Measurements from ENCODE around the gene CNGA1.
A peak's percentile ranks its signal among the peaks of the same experiment; 100 is the strongest.
"Not testable (repeated sequence)": the region's sequence is repeated elsewhere in the genome, so short reads cannot be mapped to it uniquely, and the experiment has no call there.

The CNGA1 gene

DNA sequence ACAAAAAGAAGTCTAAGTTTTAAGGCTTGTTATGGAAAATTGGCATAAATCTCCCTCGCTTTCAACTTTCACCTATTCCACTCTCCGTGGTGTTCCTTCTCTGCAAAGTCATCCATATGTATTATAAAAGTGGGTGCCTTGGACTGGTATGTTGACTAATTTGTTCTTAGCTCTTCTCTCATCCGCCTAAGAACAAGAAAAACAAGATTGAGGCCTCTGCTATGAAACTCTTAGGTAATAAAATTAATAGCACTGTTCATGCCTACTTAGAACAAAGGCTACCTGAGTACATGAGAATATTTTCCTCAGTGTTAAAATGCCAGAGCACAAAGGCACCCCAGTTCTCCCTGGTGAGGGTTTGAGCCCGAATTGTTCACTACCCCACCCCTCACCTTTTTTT, 1.3 kb downstream of the CNGA1 start:
- ATAC-seq (no peak), DNase-seq (no peak)
- H3K9me3 Mint-ChIP-seq, result peaks cover 0 to 8% of the 10 kb centered on the region in 2 donors
- peaks cover 30% of the 10 kb centered on the region for H3K4me1 Mint-ChIP-seq
- H3K27me3 Mint-ChIP-seq, result peaks cover 69% of the 10 kb centered on the region
- H3K4me3 Mint-ChIP-seq, result no peak overlapping the region
- no peak overlapping the region for H3K27ac Mint-ChIP-seq

DNA sequence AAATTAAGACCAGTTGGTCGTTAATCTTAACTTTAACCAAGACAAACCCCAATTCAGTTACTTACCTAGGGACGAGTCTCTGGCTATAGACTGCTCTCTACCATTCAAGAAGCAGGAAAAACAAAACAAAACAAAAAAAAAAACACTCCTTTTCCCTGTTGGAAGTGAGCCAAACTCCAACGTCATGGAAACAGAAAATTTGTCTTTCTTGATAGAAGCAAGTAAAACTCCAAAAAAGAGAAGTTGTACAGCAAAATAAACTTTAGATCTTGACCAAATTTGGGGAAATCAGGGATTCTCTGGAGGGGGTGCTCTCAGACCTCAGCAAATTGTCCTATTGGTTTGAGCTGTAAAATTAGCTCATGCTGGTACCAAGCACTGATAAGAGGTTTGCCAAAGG, 3.7 kb downstream of the CNGA1 start:
- DNase-seq, result no peak
- Mint-ChIP-seq H3K9me3 (peaks cover 0 to 8% of the 10 kb centered on the region in 2 donors), H3K4me3 (no peak overlapping the region), H3K27me3 (peaks cover 49% of the 10 kb centered on the region), H3K27ac (no peak overlapping the region), H3K4me1 (peaks cover 18% of the 10 kb centered on the region)
- no peak for ATAC-seq

DNA sequence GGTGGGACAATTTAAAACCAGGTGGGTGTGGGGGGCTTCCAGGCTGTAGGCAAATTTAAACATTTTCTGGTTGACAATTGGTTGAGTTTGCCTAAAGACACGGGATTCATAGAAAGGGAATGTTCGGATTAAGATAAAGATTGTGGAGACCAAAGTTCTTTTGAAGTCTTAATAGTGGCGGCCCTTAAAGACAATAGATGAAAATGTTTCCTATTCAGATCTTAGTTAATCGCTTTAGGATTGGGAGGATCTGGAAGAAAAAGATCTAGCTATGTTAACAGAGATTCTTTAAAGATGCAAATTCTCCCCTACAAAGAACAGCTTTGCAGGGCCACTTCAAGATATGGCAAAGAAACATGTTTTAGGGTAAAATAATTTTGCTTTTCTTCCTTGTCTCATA, 4.8 kb downstream of the CNGA1 start:
- H3K27me3 Mint-ChIP-seq, result peaks cover 42% of the 10 kb centered on the region
- ATAC-seq (no peak), DNase-seq (no peak)
- H3K4me3 Mint-ChIP-seq, result no peak overlapping the region
- peaks cover 0 to 8% of the 10 kb centered on the region in 2 donors for H3K9me3 Mint-ChIP-seq
- H3K4me1 Mint-ChIP-seq, result peaks cover 9% of the 10 kb centered on the region
- H3K27ac Mint-ChIP-seq, result no peak overlapping the region

DNA sequence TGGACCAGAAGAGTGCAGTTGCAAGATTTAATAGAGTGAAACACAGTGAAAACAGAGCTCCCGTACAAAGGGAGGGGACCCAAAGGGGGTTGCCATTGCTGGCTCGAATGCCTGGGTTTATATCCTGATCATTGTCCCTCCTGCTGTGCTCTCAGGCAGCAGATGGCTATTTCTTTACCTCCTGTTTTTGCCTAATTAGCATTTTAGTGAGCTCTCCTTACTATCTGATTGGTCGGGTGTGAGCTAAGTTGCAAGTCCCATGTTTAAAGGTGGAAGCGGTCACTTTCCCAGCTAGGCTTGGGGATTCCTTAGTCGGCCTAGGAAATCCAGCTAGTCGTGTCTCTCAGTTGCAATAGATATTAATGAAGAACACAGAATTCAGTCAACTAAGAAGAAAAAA, 5.6 kb downstream of the CNGA1 start:
- not testable (repeated sequence) for H3K9me3 Mint-ChIP-seq, H3K27ac Mint-ChIP-seq, ATAC-seq, DNase-seq, H3K4me3 Mint-ChIP-seq, H3K4me1 Mint-ChIP-seq
- peaks cover 40% of the 10 kb centered on the region for H3K27me3 Mint-ChIP-seq

DNA sequence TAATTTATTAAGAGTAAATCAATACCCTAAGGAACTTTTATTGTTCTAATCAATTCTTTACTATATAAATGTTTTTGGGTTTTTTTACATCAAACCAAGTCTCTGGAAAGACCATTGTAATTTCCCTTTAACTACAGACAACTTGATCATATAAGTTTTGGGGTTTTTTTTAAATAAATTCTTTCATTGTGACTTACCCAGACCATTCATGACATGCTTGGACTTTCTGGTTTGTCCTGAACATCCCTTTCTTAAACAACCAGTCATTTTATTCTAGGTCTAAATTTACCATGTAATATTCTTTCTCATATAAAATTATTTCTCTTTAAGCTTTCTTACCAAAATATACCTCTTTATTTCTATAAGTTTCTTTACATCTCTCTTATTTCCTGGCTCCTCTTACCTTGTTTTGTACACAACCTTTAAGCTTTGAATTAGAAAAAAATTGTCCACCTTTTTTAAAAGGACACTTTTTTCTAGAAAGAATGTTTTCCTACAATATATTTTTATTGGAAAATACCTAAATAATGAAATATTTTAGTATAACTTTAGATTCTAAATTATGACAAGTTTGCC, 8.4 kb downstream of the CNGA1 start:
- H3K4me3 Mint-ChIP-seq, result no peak overlapping the region
- H3K27me3 Mint-ChIP-seq, result peaks cover 24% of the 10 kb centered on the region
- ATAC-seq (no peak), DNase-seq (no peak)
- H3K4me1 Mint-ChIP-seq, result no peaks in the 10 kb centered on the region
- H3K27ac Mint-ChIP-seq, result no peak overlapping the region
- peaks cover 8 to 16% of the 10 kb centered on the region in 2 donors for H3K9me3 Mint-ChIP-seq

DNA sequence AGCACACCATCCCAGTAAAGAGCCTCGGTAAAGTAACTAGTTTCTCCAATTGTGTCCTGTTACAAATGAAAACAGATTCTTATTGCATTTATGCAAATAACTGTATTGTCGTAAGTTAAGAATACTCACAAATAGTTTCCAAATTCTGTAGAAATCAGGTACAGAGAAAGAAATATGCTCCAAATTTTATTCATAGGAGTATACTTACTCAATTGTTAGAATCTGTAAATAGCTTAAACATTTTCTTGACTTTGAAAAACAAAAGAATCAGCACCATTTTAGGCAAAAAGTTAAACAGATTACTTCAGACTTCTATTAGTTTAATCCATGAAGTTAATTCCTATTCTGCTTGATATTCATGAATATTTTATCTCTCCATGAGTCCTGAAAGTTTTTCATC, 10.7 kb downstream of the CNGA1 start:
- H3K4me1 Mint-ChIP-seq, result no peaks in the 10 kb centered on the region
- DNase-seq (no peak), ATAC-seq (no peak)
- H3K9me3 Mint-ChIP-seq, result peaks cover 8 to 13% of the 10 kb centered on the region in 2 donors
- H3K27me3 Mint-ChIP-seq, result peaks cover 5% of the 10 kb centered on the region
- no peak overlapping the region for H3K4me3 Mint-ChIP-seq
- H3K27ac Mint-ChIP-seq, result no peak overlapping the region

DNA sequence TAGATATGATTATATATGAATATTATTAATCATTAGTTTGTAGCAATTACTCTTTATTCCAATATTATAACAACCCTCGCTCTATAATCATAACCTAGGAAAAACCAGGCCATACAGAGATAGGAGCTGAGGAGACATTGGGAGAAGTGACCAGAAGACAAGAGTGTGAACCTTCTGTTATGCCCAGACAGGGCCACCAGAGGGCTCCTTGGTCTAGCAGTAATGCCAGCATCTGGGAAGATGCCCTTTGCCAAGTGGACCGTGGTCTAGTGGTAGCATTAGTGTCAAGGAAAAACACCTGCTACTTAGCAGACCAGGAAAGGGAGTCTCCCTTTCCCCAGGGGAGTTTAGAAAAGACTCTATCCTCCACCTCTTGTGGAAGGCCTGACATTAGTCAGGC, 12.9 kb downstream of the CNGA1 start:
- not testable (repeated sequence) for H3K27me3 Mint-ChIP-seq, H3K27ac Mint-ChIP-seq, H3K4me3 Mint-ChIP-seq, ATAC-seq, H3K4me1 Mint-ChIP-seq, H3K9me3 Mint-ChIP-seq
- peak in 1 of 2 donors; percentile 27 for DNase-seq

DNA sequence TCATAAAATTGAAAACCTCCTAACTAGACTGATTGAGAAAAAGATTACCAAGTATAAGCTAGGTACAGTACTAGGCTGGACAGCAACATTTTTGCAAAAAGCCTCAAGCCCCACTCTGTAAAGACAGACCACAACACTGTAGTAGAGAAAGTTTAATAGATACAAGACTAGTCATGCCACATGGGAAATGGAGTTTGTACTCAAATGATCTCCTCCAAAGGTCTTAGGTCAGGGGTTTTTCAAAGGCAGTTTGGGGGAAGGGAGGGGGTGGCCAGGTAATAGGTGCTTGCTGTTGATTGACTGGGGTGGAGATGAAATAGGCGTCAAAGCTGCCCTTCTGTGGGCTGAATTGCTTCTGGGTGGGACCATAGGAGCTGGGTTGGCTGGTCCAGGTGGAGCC, 14.2 kb downstream of the CNGA1 start:
- Mint-ChIP-seq H3K4me3 (no peak overlapping the region), H3K27ac (no peak overlapping the region), H3K9me3 (peaks cover 8 to 13% of the 10 kb centered on the region in 2 donors), H3K4me1 (no peaks in the 10 kb centered on the region), H3K27me3 (no peaks in the 10 kb centered on the region)
- ATAC-seq (no peak), DNase-seq (no peak)

DNA sequence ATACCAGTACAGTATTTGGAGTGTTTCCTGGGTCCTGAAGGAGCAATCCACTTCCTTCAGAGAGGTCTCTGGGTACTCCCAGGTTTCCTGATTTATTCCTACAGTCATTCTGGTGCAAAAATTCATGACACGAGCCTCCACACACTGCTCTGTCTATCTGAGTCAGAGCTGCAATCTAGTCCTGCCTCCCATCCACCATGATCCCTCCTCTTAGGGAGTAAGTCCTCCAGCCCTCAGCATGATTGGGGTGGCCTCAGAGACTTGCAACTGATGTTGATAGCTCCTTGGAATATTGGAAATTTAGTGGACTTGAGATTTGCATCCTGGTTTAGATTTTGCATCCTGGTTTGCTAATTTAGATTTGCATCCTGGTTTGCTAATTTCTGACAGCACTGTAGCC, 20.5 kb downstream of the CNGA1 start:
- DNase-seq, result no peak
- ATAC-seq, result no peak
- peaks cover 7 to 11% of the 10 kb centered on the region in 2 donors for H3K9me3 Mint-ChIP-seq
- H3K27ac Mint-ChIP-seq, result no peak overlapping the region
- H3K27me3 Mint-ChIP-seq, result no peaks in the 10 kb centered on the region
- no peak overlapping the region for H3K4me3 Mint-ChIP-seq
- peaks cover 19% of the 10 kb centered on the region for H3K4me1 Mint-ChIP-seq

DNA sequence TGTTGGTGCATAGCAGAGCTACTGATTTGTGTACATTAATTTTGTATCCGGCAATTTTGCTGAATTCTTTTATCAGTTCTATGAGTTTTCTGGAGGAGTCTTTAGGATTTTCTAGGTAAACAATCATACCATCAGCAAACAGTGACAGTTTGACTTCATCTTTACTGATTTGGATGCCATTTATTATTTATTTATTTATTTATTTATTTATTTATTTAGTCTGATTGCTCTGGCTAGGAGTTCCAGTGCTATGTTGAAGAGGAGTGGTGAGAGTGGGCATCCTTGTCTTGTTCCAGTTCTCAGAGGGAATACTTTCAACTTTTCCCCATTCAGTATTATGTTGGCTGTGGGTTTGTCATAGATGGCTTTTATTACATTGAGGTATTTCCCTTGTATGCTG, 24.0 kb downstream of the CNGA1 start:
- not testable (repeated sequence) for H3K4me3 Mint-ChIP-seq, DNase-seq, H3K27ac Mint-ChIP-seq, H3K27me3 Mint-ChIP-seq, ATAC-seq
- peaks cover 16% of the 10 kb centered on the region in 2 donors for H3K9me3 Mint-ChIP-seq
- H3K4me1 Mint-ChIP-seq, result peaks cover 19% of the 10 kb centered on the region

DNA sequence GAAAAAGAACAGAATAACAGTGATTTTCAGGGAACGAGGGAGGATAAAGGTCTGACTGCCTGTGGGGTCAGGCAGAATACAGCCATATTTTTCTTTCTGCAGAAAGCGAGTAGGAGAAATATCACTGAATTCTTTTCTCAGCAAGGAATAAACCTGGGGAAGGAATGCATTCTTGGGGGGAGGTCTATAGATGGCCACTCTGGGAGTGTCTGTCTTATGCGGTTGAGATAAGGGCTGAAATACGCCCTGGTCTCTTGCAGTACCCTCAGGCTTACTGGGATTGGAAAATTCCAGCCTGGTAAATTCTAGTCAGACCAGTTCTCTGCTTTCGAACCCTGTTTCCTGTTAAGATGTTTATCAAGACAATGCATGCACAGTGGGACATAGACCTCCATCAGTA, 26.3 kb downstream of the CNGA1 start:
- ATAC-seq, result no peak
- Mint-ChIP-seq H3K27me3 (no peaks in the 10 kb centered on the region), H3K4me1 (peaks cover 19% of the 10 kb centered on the region), H3K4me3 (no peak overlapping the region), H3K27ac (no peak overlapping the region), H3K9me3 (peaks cover 16% of the 10 kb centered on the region in 2 donors)
- no peak for DNase-seq

DNA sequence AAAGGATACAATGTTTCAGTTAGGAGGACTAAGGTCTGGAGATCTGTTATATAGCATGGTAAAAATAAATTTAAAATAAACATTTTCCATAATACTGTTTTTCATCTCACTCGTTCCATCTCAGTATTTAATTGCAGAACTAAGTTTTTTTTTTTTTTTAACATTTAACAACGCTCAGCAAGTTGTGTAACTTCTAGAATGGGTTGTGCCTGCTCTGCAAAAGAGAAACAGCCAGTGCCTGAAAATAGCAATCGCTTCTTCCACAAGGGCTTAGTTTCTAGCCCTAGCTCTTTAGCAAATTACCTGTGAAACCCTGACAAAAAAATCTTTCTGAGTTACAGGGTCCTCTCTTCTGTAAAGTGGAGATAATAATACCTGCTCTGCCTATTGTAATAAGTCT, 41.9 kb downstream of the CNGA1 start:
- H3K27me3 Mint-ChIP-seq, result no peaks in the 10 kb centered on the region
- no peak overlapping the region for H3K4me3 Mint-ChIP-seq
- ATAC-seq, result no peak
- H3K27ac Mint-ChIP-seq, result no peak overlapping the region
- no peaks in the 10 kb centered on the region for H3K9me3 Mint-ChIP-seq
- H3K4me1 Mint-ChIP-seq, result no peaks in the 10 kb centered on the region
- DNase-seq, result no peak

DNA sequence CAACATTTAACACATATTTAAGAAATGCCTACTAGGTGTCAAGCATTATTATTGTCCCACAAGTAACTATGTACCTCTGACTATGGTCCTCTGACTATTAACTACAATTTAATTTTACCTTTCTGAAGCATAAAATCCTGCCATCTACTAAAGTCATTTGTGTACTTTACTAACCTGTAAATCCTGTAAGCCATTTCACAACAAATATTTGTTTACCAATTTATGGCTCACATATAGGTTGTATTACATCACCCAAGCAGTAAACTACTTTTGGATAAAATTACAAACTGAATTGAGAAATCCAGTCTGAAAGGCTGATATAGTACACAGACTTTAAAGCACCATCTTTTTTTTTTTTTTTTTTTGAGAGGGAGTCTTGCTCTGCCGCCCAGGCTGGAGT, 43.8 kb downstream of the CNGA1 start:
- no peaks in the 10 kb centered on the region for H3K27me3 Mint-ChIP-seq

DNA sequence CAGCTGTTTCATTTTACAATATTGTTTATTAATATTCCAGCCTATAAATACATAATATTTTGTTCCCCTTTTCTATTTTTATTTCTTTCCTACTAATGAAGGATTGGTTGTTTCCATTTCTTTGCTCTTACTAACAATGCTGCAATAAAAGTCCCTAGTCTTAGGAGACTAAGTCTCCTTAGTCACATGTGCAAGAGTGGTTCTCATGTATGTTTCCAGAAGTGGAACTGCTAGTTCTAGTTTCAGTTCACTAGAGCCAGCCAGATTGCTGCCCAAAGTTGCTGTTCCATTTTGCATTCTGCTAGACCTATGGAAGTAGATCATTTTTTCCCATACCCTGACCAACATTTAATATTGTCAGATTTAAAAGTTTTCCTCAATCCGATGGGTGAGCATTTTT, 44.3 kb downstream of the CNGA1 start:
- H3K4me1 Mint-ChIP-seq, result no peaks in the 10 kb centered on the region
- DNase-seq (no peak), ATAC-seq (no peak)
- H3K27me3 Mint-ChIP-seq, result no peaks in the 10 kb centered on the region
- H3K4me3 Mint-ChIP-seq, result no peak overlapping the region
- H3K27ac Mint-ChIP-seq, result no peak overlapping the region
- no peaks in the 10 kb centered on the region for H3K9me3 Mint-ChIP-seq

More for the DNA sequence above, 43.8 kb downstream of the CNGA1 start:
- no peaks in the 10 kb centered on the region for H3K9me3 Mint-ChIP-seq
- H3K4me1 Mint-ChIP-seq, result no peaks in the 10 kb centered on the region
- no peak overlapping the region for H3K4me3 Mint-ChIP-seq
- DNase-seq (no peak), ATAC-seq (no peak)
- H3K27ac Mint-ChIP-seq, result no peak overlapping the region

DNA sequence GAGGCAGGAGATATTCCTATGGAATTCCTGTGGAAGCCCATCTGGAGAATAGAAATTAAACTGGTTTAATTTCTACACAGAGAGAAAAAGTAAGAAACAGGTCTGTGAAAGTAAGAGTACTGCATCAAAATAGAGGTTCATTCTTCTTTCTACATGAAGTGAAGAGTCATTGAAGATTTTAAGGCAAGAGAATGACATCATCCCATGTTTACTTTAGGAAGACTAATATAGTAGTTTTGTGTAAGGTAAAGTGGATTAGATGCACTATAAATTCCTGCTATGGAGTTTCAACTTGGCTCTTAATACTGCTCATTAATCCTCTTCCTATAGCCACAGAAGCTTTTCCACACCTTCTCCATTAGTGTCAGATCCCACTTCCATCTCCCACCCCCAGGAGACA, 47.6 kb downstream of the CNGA1 start:
- no peak overlapping the region for H3K27ac Mint-ChIP-seq
- no peaks in the 10 kb centered on the region for H3K9me3 Mint-ChIP-seq
- no peak for ATAC-seq
- H3K27me3 Mint-ChIP-seq, result no peaks in the 10 kb centered on the region
- no peaks in the 10 kb centered on the region for H3K4me1 Mint-ChIP-seq
- no peak for DNase-seq
- H3K4me3 Mint-ChIP-seq, result no peak overlapping the region

DNA sequence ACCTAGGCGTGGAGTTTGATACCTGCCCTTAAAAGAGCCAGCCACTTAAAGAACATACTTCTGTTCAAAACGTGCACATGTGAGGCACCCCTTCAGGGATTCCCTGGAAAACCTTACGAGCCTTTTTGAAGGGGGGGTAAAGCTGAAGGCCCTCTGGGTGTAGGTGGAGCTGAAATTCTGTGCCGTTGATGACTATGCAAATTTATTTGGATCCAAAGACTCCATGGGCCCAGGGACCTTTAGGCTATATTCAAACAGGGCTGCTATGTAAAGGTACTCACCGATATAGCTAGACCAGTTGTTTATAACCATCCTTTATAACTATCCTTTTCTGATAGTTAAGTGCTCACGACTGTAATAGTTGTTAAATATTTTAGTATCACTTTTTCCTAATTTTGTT, 61.8 kb downstream of the CNGA1 start:
- Mint-ChIP-seq H3K27ac (no peak overlapping the region), H3K4me3 (no peak overlapping the region), H3K4me1 (no peaks in the 10 kb centered on the region), H3K9me3 (no peaks in the 10 kb centered on the region), H3K27me3 (no peaks in the 10 kb centered on the region)
- ATAC-seq (no peak), DNase-seq (no peak)

DNA sequence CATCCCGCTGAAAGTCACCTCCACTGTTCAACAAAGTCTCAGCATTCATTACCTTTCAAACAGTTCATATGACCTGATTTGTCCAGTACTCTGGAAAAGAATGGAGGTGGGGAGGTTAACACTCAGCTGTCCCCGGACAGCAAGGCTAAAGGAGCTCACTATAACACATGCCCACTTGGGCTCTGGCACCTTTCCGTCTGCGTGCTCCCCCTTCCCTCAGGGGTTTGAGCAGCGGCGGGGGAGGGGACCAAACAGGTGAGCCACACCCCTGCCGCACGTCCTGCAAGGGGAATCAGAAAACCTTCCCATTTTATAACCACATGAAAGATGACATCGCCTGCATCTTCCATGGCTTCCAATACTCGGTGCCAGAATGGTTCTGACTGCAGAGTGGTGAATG, 62.2 kb downstream of the CNGA1 start:
- Mint-ChIP-seq H3K27me3 (no peaks in the 10 kb centered on the region), H3K27ac (no peak overlapping the region), H3K9me3 (no peaks in the 10 kb centered on the region), H3K4me1 (no peaks in the 10 kb centered on the region), H3K4me3 (no peak overlapping the region)
- no peak for DNase-seq
- no peak for ATAC-seq
